GM12878 (cell line): ENCODE measurements around the gene CDK5RAP1. TPM values are rescaled to one million over a fixed set of nuclear protein-coding genes. Genes with fewer than 3 reads are reported as not detected.

Experiments used
- ATAC-seq: fragments of 200-7000 bp; cut with Tn5 transposase; 3 replicates; pipeline ENCODE4 v1.9.1; 2020; ENCODE audit warnings: mild to moderate bottlenecking, moderate library complexity
- BruUV-seq: library from RNA; stranded (reverse); fragments of 400-500 nt; replicated peaks from 2 replicates; lab custom pipeline; 2021; lab: Mats Ljungman, UMichigan
- CTCF ChIA-PET: fragments of 300-600 bp; sonication (Branson Sonifier 250); formaldehyde crosslinking; extraction: SDS; loops from one replicate; lab custom pipeline; 2021; ENCODE audit warnings: inconsistent platforms; lab: Yijun Ruan, JAX
- POLR2A ChIA-PET: fragments of 350-600 bp; formaldehyde crosslinking; extraction: SDS; loops from one replicate; lab custom pipeline; 2021; ENCODE audit warnings: inconsistent platforms; lab: Charles Lee
- RAD21 ChIA-PET: fragments of 300-600 bp; sonication (Branson Sonifier 250); formaldehyde crosslinking; loops from one replicate; lab custom pipeline; 2023; ENCODE audit warnings: antibody characterized with exemption; ENCODE audit not compliant: unreplicated experiment; lab: Charles Lee
- SMC1A ChIA-PET: fragments of 300-600 bp; sonication (Branson Sonifier 250); formaldehyde crosslinking; loops from one replicate; lab custom pipeline; 2023; ENCODE audit not compliant: unreplicated experiment, uncharacterized antibody; lab: Charles Lee
- DNase-seq: peaks from one replicate; pipeline ENCODE4 v3.0.0-alpha.2; 2011; ENCODE audit warnings: low read depth, low spot score
- FAIRE-seq: peaks from 3 replicates; lab custom pipeline; 2011; peaks lifted over from hg19 to GRCh38; lab: Jason Lieb, UNC
- H2AFZ ChIP-seq: 2 replicates; pipeline ENCODE4 v1.6.0; 2011; ENCODE audit warnings: low read depth, low read length, control low read depth; ENCODE audit not compliant: control insufficient read depth
- H3K27ac ChIP-seq: 2 replicates; pipeline ENCODE4 v1.5.1; 2011; ENCODE audit warnings: control low read depth; ENCODE audit not compliant: control insufficient read depth, insufficient read depth
- H3K27me3 ChIP-seq, 2 experiments: replicated peaks in 1 of 2; 2 replicates each; pipeline versions ENCODE4 v1.6.0 to v1.6.1; 2011; ENCODE audit warnings: low read length in 1 of 2; ENCODE audit not compliant: control insufficient read depth in 2 of 2, insufficient read depth in 2 of 2
- H3K36me3 ChIP-seq, 2 experiments: 2 replicates each; pipeline ENCODE4 v1.5.1; 2011; ENCODE audit warnings: low read length in 1 of 2; ENCODE audit not compliant: control insufficient read depth in 2 of 2, insufficient read depth in 2 of 2
- H3K4me1 ChIP-seq: 2 replicates; pipeline ENCODE4 v1.6.1; 2011; ENCODE audit warnings: mild to moderate bottlenecking, low read length, moderate library complexity, mixed read lengths; ENCODE audit not compliant: control insufficient read depth, insufficient read depth
- H3K4me2 ChIP-seq: 2 replicates; pipeline ENCODE4 v1.6.0; 2011; ENCODE audit warnings: control low read depth; ENCODE audit not compliant: control insufficient read depth, insufficient read depth
- H3K4me3 ChIP-seq: fragments of 200-600 bp; sonication (generic); 2 replicates; pipeline ENCODE4 v1.5.1; 2016
- H3K79me2 ChIP-seq: 2 replicates; pipeline ENCODE4 v1.6.0; 2011; ENCODE audit warnings: low read length; ENCODE audit not compliant: control insufficient read depth, insufficient read depth
- H3K9ac ChIP-seq: 2 replicates; pipeline ENCODE4 v1.8.0; 2011; ENCODE audit warnings: low read length, control low read depth, mixed read lengths; ENCODE audit not compliant: control insufficient read depth, insufficient read depth
- H3K9me3 ChIP-seq: replicated peaks from 3 replicates; pipeline ENCODE4 v1.5.1; 2011; ENCODE audit warnings: mild to moderate bottlenecking, low read length; ENCODE audit not compliant: control insufficient read depth, insufficient read depth
- H4K20me1 ChIP-seq: 2 replicates; pipeline ENCODE4 v1.6.0; 2011; ENCODE audit not compliant: control insufficient read depth, insufficient read depth
- ASH2L ChIP-seq: fragments of 300-600, 200-600 bp; sonication (generic); IDR thresholded peaks from 2 replicates; pipeline ENCODE4 v1.6.1; 2017; ENCODE audit warnings: low read depth, mild to moderate bottlenecking, borderline replicate concordance
- ATF3 ChIP-seq: IDR thresholded peaks from 2 replicates; pipeline ENCODE4 v1.6.1; 2011; ENCODE audit warnings: low read depth, mild to moderate bottlenecking, low read length, moderate library complexity, borderline replicate concordance; ENCODE audit errors: extremely low read depth
- BCLAF1 ChIP-seq: fragments of 450-650 bp; IDR thresholded peaks from 2 replicates; pipeline ENCODE4 v1.6.1; 2017; ENCODE audit warnings: antibody characterized with exemption, mild to moderate bottlenecking, moderate library complexity
- BHLHE40 ChIP-seq, 2 experiments: fragments of 450-650 bp in 1 of 2; IDR thresholded peaks; 2 replicates each; pipeline ENCODE4 v1.6.1; 2011 to 2017; ENCODE audit warnings: low read depth in 2 of 2, borderline replicate concordance in 1 of 2, improper control_type of control experiment in 1 of 2, low read length in 1 of 2, mild to moderate bottlenecking in 1 of 2
- CEBPZ ChIP-seq: fragments of 150-350 bp; IDR thresholded peaks from 2 replicates; pipeline ENCODE4 v1.6.1; 2016; ENCODE audit warnings: low read depth, low read length
- CREM ChIP-seq: IDR thresholded peaks from 2 replicates; pipeline ENCODE4 v1.6.1; 2014; ENCODE audit warnings: antibody characterized with exemption, low read depth
- ESRRA ChIP-seq: IDR thresholded peaks from 2 replicates; pipeline ENCODE4 v1.6.1; 2012; ENCODE audit warnings: mild to moderate bottlenecking, low read length, improper control_type of control experiment
- ETV6 ChIP-seq, 2 experiments: fragments of 450-650 bp in 1 of 2; IDR thresholded peaks in 1 of 2; conservative IDR thresholded peaks in 1 of 2; 2 replicates each; pipeline ENCODE4 v1.6.1; 2014; ENCODE audit warnings: antibody characterized with exemption in 1 of 2, borderline replicate concordance in 1 of 2, low read depth in 1 of 2, mild to moderate bottlenecking in 1 of 2, moderate library complexity in 1 of 2
- FOXK2 ChIP-seq: fragments of 450-650 bp; IDR thresholded peaks from 2 replicates; pipeline ENCODE4 v1.6.1; 2017; ENCODE audit warnings: mild to moderate bottlenecking, moderate library complexity
- GABPA ChIP-seq: IDR thresholded peaks from 2 replicates; pipeline ENCODE4 v1.6.1; 2014; ENCODE audit warnings: antibody characterized with exemption, low read depth, mild to moderate bottlenecking, inconsistent platforms
- NBN ChIP-seq: fragments of 450-650 bp; IDR thresholded peaks from 2 replicates; pipeline ENCODE4 v1.6.1; 2016
- NFIC ChIP-seq: IDR thresholded peaks from 2 replicates; pipeline ENCODE4 v1.6.1; 2012; ENCODE audit warnings: low read depth, mild to moderate bottlenecking, inconsistent platforms, low read length, moderate library complexity
- TARDBP ChIP-seq: IDR thresholded peaks from 2 replicates; pipeline ENCODE4 v1.6.1; 2016; ENCODE audit warnings: borderline replicate concordance
- TCF12 ChIP-seq: IDR thresholded peaks from 2 replicates; pipeline ENCODE4 v1.6.1; 2011; ENCODE audit warnings: low read depth, mild to moderate bottlenecking, low read length
- YBX1 ChIP-seq: fragments of 450-650 bp; IDR thresholded peaks from 2 replicates; pipeline ENCODE4 v1.6.1; 2016; ENCODE audit warnings: antibody characterized with exemption
- ZNF24 ChIP-seq: fragments of 450-650 bp; IDR thresholded peaks from 2 replicates; pipeline ENCODE4 v1.6.1; 2017; ENCODE audit warnings: antibody characterized with exemption, mild to moderate bottlenecking
- ZSCAN29 ChIP-seq: fragments of 450-650 bp; IDR thresholded peaks from 2 replicates; pipeline ENCODE4 v1.6.1; 2017; ENCODE audit warnings: mild to moderate bottlenecking, moderate library complexity
- WGBS: methylation state at CpG from one replicate; pipeline ENCODE4 v1.1.6; 2016; ENCODE audit warnings: low lambda C conversion rate; ENCODE audit not compliant: insufficient replicate concordance, insufficient coverage; ENCODE audit errors: missing lambda C conversion rate; 5-methylcytosine and 5-hydroxymethylcytosine counted together
- in situ Hi-C: fragments of 300-500 bp; cut with MboI; formaldehyde crosslinking; loops from 9 replicates; pipeline ENCODE4 v1.14.3; 2018; ENCODE audit warnings: mixed read lengths
- intact Hi-C: fragments of 100-400 bp; cut with micrococcal nuclease; formaldehyde crosslinking; loops from one replicate; pipeline ENCODE4 v1.14.2; 2022; ENCODE audit not compliant: unreplicated experiment
- polyA plus RNA-seq, 11 experiments: library from polyadenylated mRNA; depleted of rRNA in 4 of 11; unstranded in 6 of 11; stranded (reverse) in 5 of 11; fragments of >200 nt; fragmentation: Nextera tagmentation in 4 of 11; fragmentation: Illumina TruSeq in 1 of 11; extraction: Ambion mirVana in 4 of 11; extraction: Trizol in 1 of 11; gene quantifications; 1 replicate in 1 of 11; 2 replicates in 10 of 11; pipeline versions ENCODE4 v1.2.1 to v1.2.3, GENCODE V29; 2011 to 2016; ENCODE audit warnings: inconsistent platforms in 2 of 11, missing spikeins in 2 of 11, low read depth in 1 of 11
- total RNA-seq, 4 experiments: library from RNA; depleted of rRNA in 3 of 4; stranded (reverse); fragments of >200 nt in 3 of 4; fragmentation: Illumina TruSeq in 1 of 4; extraction: Trizol in 1 of 4; gene quantifications; 2 replicates each; pipeline versions ENCODE4 v1.2.1 to v1.2.3, GENCODE V29; 2013 to 2021

CDK5RAP1 gene
- total and polyA plus RNA-seq, 10 of the 15 experiments (the other 5 are each of a cell fraction or from before 2014, with no cell fraction given) = 30.4 to 67.6 (median 38.8) TPM

- no peak for TF ChIP-seq CEBPZ
Measured at GRCh38 chr20:33450867-33451266, 49.5 kb upstream of the CDK5RAP1 start (continued).

- no peaks in the 10 kb centered on the region; the same call in 2 of the 3 replicates for H3K9me3 ChIP-seq
- H3K36me3 ChIP-seq = no peaks in the 10 kb centered on the region
- H3K4me1 ChIP-seq = peaks cover 19% of the 10 kb centered on the region
- no peaks in the 10 kb centered on the region for H4K20me1 ChIP-seq
- H3K27ac ChIP-seq = no peak overlapping the region
- no peaks in the 10 kb centered on the region for H3K79me2 ChIP-seq
- in situ Hi-C loops = no loop called here
- ChIA-PET RAD21 (interaction anchor here (1.3 kb wide), 1 partner anchor 146 kb away, joined by 4 read pairs; no protein-coding TSS in a partner anchor), CTCF (no interaction called here), POLR2A (interaction anchor here (0.7 kb wide), 1 partner anchor 234 kb away, joined by 5 read pairs; no protein-coding TSS in a partner anchor), SMC1A (no interaction called here)
- 43% methylated on average over 4 of the region's 4 CpGs for WGBS
- intact Hi-C loops = no loop called here
- FAIRE-seq (no peak), ATAC-seq (no peak), DNase-seq (no peak)
- no peak overlapping the region for H3K4me2 ChIP-seq
- H2AFZ ChIP-seq = no peak overlapping the region
- no peak overlapping the region for H3K9ac ChIP-seq
- no TSS peak for BruUV-seq
- H3K27me3 ChIP-seq = no peaks in the 10 kb centered on the region; a peak in 1 of 4 replicates
- no peak overlapping the region for H3K4me3 ChIP-seq
- TF ChIP-seq BHLHE40 (IDR thresholded peaks at IDR 0.05; ENCODE audit: borderline replicate concordance in 1 of 2, low read depth in 2 of 2, low read length in 1 of 2) (no peak), ZNF24 (no peak), ZSCAN29 (no peak), ASH2L (no peak), NFIC (no peak), YBX1 (no peak), TARDBP (no peak), ATF3 (no peak), FOXK2 (no peak), TCF12 (no peak), CREM (no peak), ESRRA (no peak), BCLAF1 (no peak), GABPA (no peak), ETV6 (conservative IDR thresholded peaks at IDR 0.05 in 1 of 2, IDR thresholded peaks at IDR 0.05 in 1 of 2; ENCODE audit: borderline replicate concordance in 1 of 2, low read depth in 1 of 2) (no peak), NBN (no peak)
Measured at GRCh38 chr20:33445881-33446625, 44.7 kb upstream of the CDK5RAP1 start.
